ENCODE measurements around the gene TFDP3. TPM values are rescaled to one million over a fixed set of nuclear protein-coding genes. Genes with fewer than 3 reads are reported as not detected.

The TFDP3 gene
- total RNA-seq, 3 donors from 2014 or later (not counting 1 experiment from before 2014, with no cell fraction given) = not detected

DNA sequence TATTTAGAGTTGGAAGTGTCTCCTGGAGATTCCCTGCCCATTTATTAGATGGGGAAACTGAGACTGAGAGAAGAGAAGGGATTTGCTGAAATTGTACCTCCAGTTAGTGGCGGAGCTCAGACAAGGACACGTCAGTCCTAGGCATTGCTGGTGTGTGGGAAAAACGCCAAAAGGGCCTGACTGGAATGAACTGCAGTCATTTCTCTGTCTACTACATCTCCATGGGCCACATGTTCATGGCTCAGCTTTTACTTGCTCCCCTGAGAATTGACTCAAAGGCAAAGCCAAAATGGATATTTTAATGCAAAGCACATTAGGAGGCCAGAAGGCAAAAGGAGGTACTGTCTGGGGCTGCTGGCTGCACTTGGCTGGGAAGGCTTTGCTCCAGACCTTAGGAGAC, 3.9 kb downstream of the TFDP3 start:
- TF ChIP-seq, protein P1, sequence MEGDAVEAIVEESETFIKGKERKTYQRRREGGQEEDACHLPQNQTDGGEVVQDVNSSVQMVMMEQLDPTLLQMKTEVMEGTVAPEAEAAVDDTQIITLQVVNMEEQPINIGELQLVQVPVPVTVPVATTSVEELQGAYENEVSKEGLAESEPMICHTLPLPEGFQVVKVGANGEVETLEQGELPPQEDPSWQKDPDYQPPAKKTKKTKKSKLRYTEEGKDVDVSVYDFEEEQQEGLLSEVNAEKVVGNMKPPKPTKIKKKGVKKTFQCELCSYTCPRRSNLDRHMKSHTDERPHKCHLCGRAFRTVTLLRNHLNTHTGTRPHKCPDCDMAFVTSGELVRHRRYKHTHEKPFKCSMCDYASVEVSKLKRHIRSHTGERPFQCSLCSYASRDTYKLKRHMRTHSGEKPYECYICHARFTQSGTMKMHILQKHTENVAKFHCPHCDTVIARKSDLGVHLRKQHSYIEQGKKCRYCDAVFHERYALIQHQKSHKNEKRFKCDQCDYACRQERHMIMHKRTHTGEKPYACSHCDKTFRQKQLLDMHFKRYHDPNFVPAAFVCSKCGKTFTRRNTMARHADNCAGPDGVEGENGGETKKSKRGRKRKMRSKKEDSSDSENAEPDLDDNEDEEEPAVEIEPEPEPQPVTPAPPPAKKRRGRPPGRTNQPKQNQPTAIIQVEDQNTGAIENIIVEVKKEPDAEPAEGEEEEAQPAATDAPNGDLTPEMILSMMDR (IDR thresholded peaks at IDR 0.05) = no peak
- H3K4me3 ChIP-seq (ENCODE audit: low read length) = no peak overlapping the region
- Mint-ChIP-seq H3K4me1 (no peaks in the 10 kb centered on the region), H3K4me3 (no peak overlapping the region), H3K27me3 (ENCODE audit: low read depth in 2 of 2) (peaks cover 0 to 1% of the 10 kb centered on the region in 2 donors), H3K27ac (no peak overlapping the region), H3K36me3 (no peaks in the 10 kb centered on the region), H3K9me3 (no peaks in the 10 kb centered on the region)
- intact Hi-C loops (cut with micrococcal nuclease) = no loop called here
- H3K36me3 ChIP-seq (ENCODE audit: control insufficient read depth, insufficient read depth, low read length) = no peaks in the 10 kb centered on the region
- H3K4me1 ChIP-seq (ENCODE audit: control insufficient read depth, insufficient read depth, low read length) = no peaks in the 10 kb centered on the region
- 80% methylated on average over 3 of the region's 3 CpGs for WGBS (ENCODE audit: insufficient coverage)
- H3K27me3 ChIP-seq (ENCODE audit: control insufficient read depth, insufficient read depth, low read length) = no peaks in the 10 kb centered on the region
- no peaks in the 10 kb centered on the region for H3K9me3 ChIP-seq (ENCODE audit: control insufficient read depth, insufficient read depth, low read length)
- H3K27ac ChIP-seq (ENCODE audit: low read length) = no peak overlapping the region
- ATAC-seq (no peak), DNase-seq (no peak)

- H3K27me3 ChIP-seq (ENCODE audit: control insufficient read depth, insufficient read depth, low read length) = no peaks in the 10 kb centered on the region
- Mint-ChIP-seq H3K27ac (no peak overlapping the region), H3K4me3 (no peak overlapping the region), H3K9me3 (no peaks in the 10 kb centered on the region), H3K36me3 (no peaks in the 10 kb centered on the region), H3K27me3 (ENCODE audit: low read depth in 2 of 2) (peaks cover 0 to 7% of the 10 kb centered on the region in 2 donors), H3K4me1 (no peaks in the 10 kb centered on the region)
- H3K4me3 ChIP-seq (ENCODE audit: low read length) = no peak overlapping the region
- 82% methylated on average over 4 of the region's 5 CpGs for WGBS (ENCODE audit: insufficient coverage)
- no peaks in the 10 kb centered on the region for H3K9me3 ChIP-seq (ENCODE audit: control insufficient read depth, insufficient read depth, low read length)
- H3K36me3 ChIP-seq (ENCODE audit: control insufficient read depth, insufficient read depth, low read length) = no peaks in the 10 kb centered on the region
- intact Hi-C loops (cut with micrococcal nuclease) = no loop called here
- TF ChIP-seq, protein P1 (IDR thresholded peaks at IDR 0.05) = no peak
- DNase-seq = no peak
- no peaks in the 10 kb centered on the region for H3K4me1 ChIP-seq (ENCODE audit: control insufficient read depth, insufficient read depth, low read length)
- H3K27ac ChIP-seq (ENCODE audit: low read length) = no peak overlapping the region
- ATAC-seq = no peak
Observed at GRCh38 chrX:133213117-133213516, 5.0 kb downstream of the TFDP3 start.

- TF ChIP-seq, protein P1 (IDR thresholded peaks at IDR 0.05) = no peak
- WGBS (ENCODE audit: insufficient coverage) = 100% methylated on average over 1 of the region's 2 CpGs
- H3K4me1 Mint-ChIP-seq = no peaks in the 10 kb centered on the region
- H3K36me3 Mint-ChIP-seq = no peaks in the 10 kb centered on the region
- Histone ChIP-seq H3K27me3 (ENCODE audit: control insufficient read depth, insufficient read depth, low read length) (no peaks in the 10 kb centered on the region), H3K9me3 (ENCODE audit: control insufficient read depth, insufficient read depth, low read length) (no peaks in the 10 kb centered on the region), H3K27ac (ENCODE audit: low read length) (no peak overlapping the region), H3K4me1 (ENCODE audit: control insufficient read depth, insufficient read depth, low read length) (no peaks in the 10 kb centered on the region), H3K36me3 (ENCODE audit: control insufficient read depth, insufficient read depth, low read length) (no peaks in the 10 kb centered on the region), H3K4me3 (ENCODE audit: low read length) (no peak overlapping the region)
- H3K27ac Mint-ChIP-seq = no peak overlapping the region
- no peaks in the 10 kb centered on the region for H3K9me3 Mint-ChIP-seq
- H3K27me3 Mint-ChIP-seq (ENCODE audit: low read depth in 2 of 2) = peaks cover 7 to 9% of the 10 kb centered on the region in 2 donors
- DNase-seq (no peak), ATAC-seq (no peak)
- no peak overlapping the region for H3K4me3 Mint-ChIP-seq
- intact Hi-C loops (cut with micrococcal nuclease) = no loop called here
Observed at GRCh38 chrX:133207751-133208150, 10.4 kb downstream of the TFDP3 start.

DNA sequence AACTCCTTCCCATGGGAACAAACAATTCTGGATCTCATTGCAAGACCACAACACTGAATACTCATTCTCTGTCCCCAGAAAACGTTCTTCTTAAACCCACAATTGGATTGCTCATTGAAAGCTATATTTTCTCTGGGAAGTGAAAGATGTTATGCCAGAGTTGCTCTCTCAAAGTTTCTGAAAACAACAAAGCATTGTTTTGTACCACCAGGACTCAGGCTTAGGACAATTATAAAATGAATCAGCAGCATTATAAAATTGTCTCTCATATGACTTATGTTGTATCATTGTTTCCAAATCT, 26.5 kb downstream of the TFDP3 start:
- Histone ChIP-seq H3K27me3 (ENCODE audit: control insufficient read depth, insufficient read depth, low read length) (no peaks in the 10 kb centered on the region), H3K4me1 (ENCODE audit: control insufficient read depth, insufficient read depth, low read length) (no peaks in the 10 kb centered on the region), H3K4me3 (ENCODE audit: low read length) (no peak overlapping the region), H3K27ac (ENCODE audit: low read length) (no peak overlapping the region), H3K36me3 (ENCODE audit: control insufficient read depth, insufficient read depth, low read length) (no peaks in the 10 kb centered on the region), H3K9me3 (ENCODE audit: control insufficient read depth, insufficient read depth, low read length) (no peaks in the 10 kb centered on the region)
- H3K27me3 Mint-ChIP-seq (ENCODE audit: low read depth in 2 of 2) = peaks cover 0 to 13% of the 10 kb centered on the region in 2 donors
- ATAC-seq = no peak
- TF ChIP-seq, protein P1 (IDR thresholded peaks at IDR 0.05) = no peak
- WGBS (ENCODE audit: insufficient coverage) = no CpG with 5 or more reads among the region's 1 CpG
- no peak overlapping the region for H3K4me3 Mint-ChIP-seq
- intact Hi-C loops (cut with micrococcal nuclease) = no loop called here
- no peak for DNase-seq
- no peak overlapping the region for H3K27ac Mint-ChIP-seq
- no peaks in the 10 kb centered on the region for H3K36me3 Mint-ChIP-seq
- no peaks in the 10 kb centered on the region for H3K4me1 Mint-ChIP-seq
- no peaks in the 10 kb centered on the region for H3K9me3 Mint-ChIP-seq

All from natural killer cell (primary cell).